ENCODE results near the gene ADORA2B.

Gene ADORA2B

DNA sequence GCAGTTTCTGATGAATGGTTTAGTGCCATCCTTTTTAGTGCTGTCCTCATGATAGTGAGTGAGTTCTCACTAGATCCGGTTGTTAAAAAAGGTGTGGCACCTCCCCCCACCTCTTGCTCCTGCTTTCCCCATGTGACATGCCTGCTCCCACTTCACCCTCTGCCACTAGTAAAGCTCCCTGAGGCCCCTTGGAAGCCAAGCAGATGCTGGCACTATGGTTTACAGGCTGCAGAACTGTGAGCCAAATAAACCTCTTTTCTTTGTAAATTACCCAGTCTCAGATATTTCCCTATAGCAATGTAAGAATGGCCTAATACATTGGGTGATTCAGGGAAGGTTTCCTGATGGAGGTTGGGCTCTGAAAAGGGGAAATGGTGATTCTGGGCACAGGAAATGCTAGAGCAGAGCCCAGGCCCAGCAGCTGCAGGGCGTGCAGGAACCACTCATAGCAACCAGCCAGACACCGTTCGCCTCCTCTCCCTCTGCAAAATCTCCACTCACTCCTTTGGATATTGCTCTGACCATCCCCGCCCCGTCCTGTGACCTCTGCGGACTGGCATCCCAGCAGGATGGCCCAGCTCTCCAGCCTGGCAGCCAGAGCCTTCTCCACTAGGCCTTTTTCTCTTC is 2.6 kb upstream of the ADORA2B start:
- no peak for DNase-seq (ENCODE audit: low spot score)
- H3K4me1 ChIP-seq (ENCODE audit: control insufficient read depth in 2 of 2, insufficient read depth in 1 of 2, low read depth in 1 of 2, low read length in 2 of 2) = peaks cover 0 to 3% of the 10 kb centered on the region in 2 donors
- WGBS, 2 donors (ENCODE audit: extremely low coverage in 2 of 2, insufficient read length in 2 of 2, insufficient replicate concordance in 1 of 2) = no CpG with 5 or more reads among the region's 7 CpGs
- H3K4me3 ChIP-seq (ENCODE audit: low read length in 2 of 2) = no peak overlapping the region
- H4K8ac ChIP-seq (ENCODE audit: low read depth, low read length) = no peak overlapping the region
- H2BK12ac ChIP-seq (ENCODE audit: low read length) = no peak overlapping the region
- H2AK5ac ChIP-seq (ENCODE audit: low read depth, low read length) = no peak overlapping the region
- H2BK5ac ChIP-seq (ENCODE audit: low read length) = no peak overlapping the region
- no peak overlapping the region for H3K23ac ChIP-seq (ENCODE audit: low read depth, low read length, poor library complexity)
- H3K9me3 ChIP-seq (replicated peaks in 1 of 2; ENCODE audit: control insufficient read depth in 2 of 2, insufficient read depth in 1 of 2, low read depth in 1 of 2, low read length in 2 of 2) = peaks cover 2 to 3% of the 10 kb centered on the region in 2 donors
- H3K9ac ChIP-seq (ENCODE audit: low read depth, low read length, poor library complexity) = peak overlapping the region; percentile 47
- H3K27ac ChIP-seq (replicated peaks; ENCODE audit: low read length) = no peak overlapping the region
- no peak overlapping the region for H2AFZ ChIP-seq (ENCODE audit: low read length)
- no peak overlapping the region for H3K4ac ChIP-seq (ENCODE audit: low read length)
- no peak overlapping the region for H4K91ac ChIP-seq (ENCODE audit: low read depth, low read length, poor library complexity)
- H3K14ac ChIP-seq (ENCODE audit: low read length) = no peak overlapping the region
- no peaks in the 10 kb centered on the region for H3K36me3 ChIP-seq (replicated peaks in 1 of 2; ENCODE audit: control insufficient read depth in 2 of 2, insufficient read depth in 2 of 2, low read length in 2 of 2)
- H3K79me1 ChIP-seq (ENCODE audit: low read depth, low read length) = no peaks in the 10 kb centered on the region
- H3K18ac ChIP-seq (ENCODE audit: low read length) = no peak overlapping the region
- H2BK120ac ChIP-seq (ENCODE audit: low read depth, low read length) = no peak overlapping the region
- peaks cover 4 to 60% (median 37%) of the 10 kb centered on the region in 3 experiments for H3K27me3 ChIP-seq (ENCODE audit: control insufficient read depth in 3 of 3, insufficient read depth in 3 of 3, low read depth in 1 of 3, low read length in 3 of 3)
- no peak overlapping the region for H2BK15ac ChIP-seq (ENCODE audit: low read length)
- no peak overlapping the region for H3K4me2 ChIP-seq (ENCODE audit: insufficient read depth, low read length, poor library complexity, severe bottlenecking)

DNA sequence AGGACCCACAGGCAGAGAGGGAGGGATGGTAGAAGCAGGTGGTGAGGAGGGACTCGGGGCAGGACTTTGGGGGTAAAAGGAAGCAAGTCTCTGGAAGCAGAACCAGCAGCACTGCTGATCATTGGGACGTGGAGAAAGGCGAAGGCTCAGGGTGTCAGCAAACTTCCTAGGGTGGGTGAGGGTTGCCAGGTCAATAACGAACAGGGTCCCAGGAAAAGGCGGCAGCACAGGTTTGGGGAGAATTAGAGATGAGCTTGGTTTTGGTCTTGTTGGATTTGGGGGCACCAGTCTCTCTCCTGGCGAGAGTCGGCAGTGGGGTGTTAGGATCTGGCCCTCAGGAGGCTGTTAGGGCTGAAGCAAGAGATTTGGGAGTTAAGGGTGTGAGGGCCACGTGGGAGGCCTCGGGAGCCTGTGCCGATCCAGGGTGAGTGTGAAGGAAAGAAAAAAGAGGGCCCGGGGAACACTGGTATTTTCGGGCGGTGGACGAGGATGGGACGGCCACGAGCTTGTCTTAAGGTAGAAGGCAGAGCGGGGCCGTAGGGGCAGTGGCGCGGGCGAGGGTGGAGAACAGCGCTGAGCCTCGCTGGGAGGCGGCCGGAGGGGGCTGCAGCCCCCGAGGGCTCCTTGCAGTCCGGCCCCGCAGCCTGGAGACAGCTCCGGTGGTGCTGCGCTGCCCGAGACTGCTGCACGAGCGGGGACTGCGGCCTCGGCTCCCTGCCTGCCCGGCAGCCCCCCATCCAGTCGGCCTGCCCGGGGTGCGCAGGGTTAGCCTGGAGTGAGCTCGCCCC is 765 bp upstream of the ADORA2B start:
- Histone ChIP-seq H3K4ac (ENCODE audit: low read length) (no peak overlapping the region), H3K27me3 (ENCODE audit: control insufficient read depth in 3 of 3, insufficient read depth in 3 of 3, low read depth in 1 of 3, low read length in 3 of 3) (peaks cover 4 to 67% (median 38%) of the 10 kb centered on the region in 3 experiments), H2BK5ac (ENCODE audit: low read length) (peak overlapping the region; percentile 46), H3K4me1 (ENCODE audit: control insufficient read depth in 2 of 2, insufficient read depth in 1 of 2, low read depth in 1 of 2, low read length in 2 of 2) (peaks cover 0 to 3% of the 10 kb centered on the region in 2 donors), H3K18ac (ENCODE audit: low read length) (peak overlapping the region; percentile 95), H3K4me3 (ENCODE audit: low read length in 2 of 2) (peak overlapping the region; percentile 50 to 78), H3K14ac (ENCODE audit: low read length) (peak overlapping the region; percentile 83), H3K9ac (ENCODE audit: low read depth, low read length, poor library complexity) (peak overlapping the region; percentile 81), H4K91ac (ENCODE audit: low read depth, low read length, poor library complexity) (no peak overlapping the region), H2BK12ac (ENCODE audit: low read length) (no peak overlapping the region), H3K79me1 (ENCODE audit: low read depth, low read length) (no peaks in the 10 kb centered on the region), H3K36me3 (replicated peaks in 1 of 2; ENCODE audit: control insufficient read depth in 2 of 2, insufficient read depth in 2 of 2, low read length in 2 of 2) (no peaks in the 10 kb centered on the region), H3K9me3 (replicated peaks in 1 of 2; ENCODE audit: control insufficient read depth in 2 of 2, insufficient read depth in 1 of 2, low read depth in 1 of 2, low read length in 2 of 2) (peaks cover 2 to 3% of the 10 kb centered on the region in 2 donors), H2AFZ (ENCODE audit: low read length) (peak overlapping the region; percentile 96), H3K27ac (replicated peaks; ENCODE audit: low read length) (no peak overlapping the region), H2BK15ac (ENCODE audit: low read length) (peak overlapping the region; percentile 98), H4K8ac (ENCODE audit: low read depth, low read length) (no peak overlapping the region), H2BK120ac (ENCODE audit: low read depth, low read length) (peak overlapping the region; percentile 50), H2AK5ac (ENCODE audit: low read depth, low read length) (no peak overlapping the region), H3K23ac (ENCODE audit: low read depth, low read length, poor library complexity) (peak overlapping the region; percentile 94), H3K4me2 (ENCODE audit: insufficient read depth, low read length, poor library complexity, severe bottlenecking) (peak overlapping the region; percentile 96)
- no CpG with 5 or more reads among the region's 40 CpGs for WGBS, 2 donors (ENCODE audit: extremely low coverage in 2 of 2, insufficient read length in 2 of 2, insufficient replicate concordance in 1 of 2)
- DNase-seq (ENCODE audit: low spot score) = no peak

DNA sequence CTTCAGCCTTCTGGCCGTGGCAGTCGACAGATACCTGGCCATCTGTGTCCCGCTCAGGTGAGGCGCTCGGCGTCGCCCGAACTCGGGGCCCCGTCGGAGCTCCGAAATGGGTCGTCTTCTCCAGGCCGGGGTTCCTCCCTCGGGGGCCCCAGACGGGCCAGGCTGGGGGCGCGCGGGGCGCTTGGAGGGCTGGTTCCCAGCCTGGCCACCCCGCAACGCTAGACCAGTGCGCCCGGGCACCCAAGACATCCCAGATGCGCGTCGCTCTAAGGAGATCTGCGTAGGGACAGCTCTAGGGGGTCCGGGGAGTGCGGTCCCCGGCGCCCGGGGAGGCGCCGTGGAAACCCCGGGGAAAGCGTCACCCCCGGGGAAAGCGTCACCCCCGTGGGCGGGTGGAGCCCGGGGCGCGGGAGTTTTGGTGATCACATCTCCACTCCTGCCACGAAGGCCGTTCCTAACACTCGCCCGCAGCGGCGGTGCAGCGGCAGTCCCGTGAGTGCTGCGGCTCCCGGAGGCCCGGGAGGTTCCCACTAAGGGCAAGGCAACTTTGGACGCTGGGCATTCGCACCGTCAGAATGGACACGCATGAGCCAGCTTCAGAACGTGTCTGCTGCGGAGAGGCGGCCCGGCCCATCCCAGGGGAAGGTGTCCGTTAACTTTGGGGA is 729 bp downstream of the ADORA2B start:
- DNase-seq (ENCODE audit: low spot score) = no peak
- H3K27ac ChIP-seq (replicated peaks; ENCODE audit: low read length) = no peak overlapping the region
- peak overlapping the region; percentile 97 for H3K18ac ChIP-seq (ENCODE audit: low read length)
- no CpG with 5 or more reads among the region's 64 CpGs for WGBS, 2 donors (ENCODE audit: extremely low coverage in 2 of 2, insufficient read length in 2 of 2, insufficient replicate concordance in 1 of 2)
- H2BK5ac ChIP-seq (ENCODE audit: low read length) = peak overlapping the region; percentile 46
- H3K4ac ChIP-seq (ENCODE audit: low read length) = peak overlapping the region; percentile 60
- H2AFZ ChIP-seq (ENCODE audit: low read length) = peak overlapping the region; percentile 96
- peaks cover 4 to 62% (median 38%) of the 10 kb centered on the region in 3 experiments for H3K27me3 ChIP-seq (ENCODE audit: control insufficient read depth in 3 of 3, insufficient read depth in 3 of 3, low read depth in 1 of 3, low read length in 3 of 3)
- H3K4me1 ChIP-seq (ENCODE audit: control insufficient read depth in 2 of 2, insufficient read depth in 1 of 2, low read depth in 1 of 2, low read length in 2 of 2) = peaks cover 0 to 3% of the 10 kb centered on the region in 2 donors
- peak overlapping the region; percentile 99 for H2BK12ac ChIP-seq (ENCODE audit: low read length)
- peak overlapping the region; percentile 83 for H3K9ac ChIP-seq (ENCODE audit: low read depth, low read length, poor library complexity)
- H3K36me3 ChIP-seq (replicated peaks in 1 of 2; ENCODE audit: control insufficient read depth in 2 of 2, insufficient read depth in 2 of 2, low read length in 2 of 2) = no peaks in the 10 kb centered on the region
- H2BK15ac ChIP-seq (ENCODE audit: low read length) = peak overlapping the region; percentile 98
- peak overlapping the region; percentile 5 for H2BK120ac ChIP-seq (ENCODE audit: low read depth, low read length)
- peak overlapping the region; percentile 96 for H3K4me2 ChIP-seq (ENCODE audit: insufficient read depth, low read length, poor library complexity, severe bottlenecking)
- peak overlapping the region; percentile 94 for H3K23ac ChIP-seq (ENCODE audit: low read depth, low read length, poor library complexity)
- no peaks in the 10 kb centered on the region for H3K79me1 ChIP-seq (ENCODE audit: low read depth, low read length)
- H3K4me3 ChIP-seq (ENCODE audit: low read length in 2 of 2) = peak overlapping the region; percentile 50 to 78
- H4K8ac ChIP-seq (ENCODE audit: low read depth, low read length) = no peak overlapping the region
- no peak overlapping the region for H4K91ac ChIP-seq (ENCODE audit: low read depth, low read length, poor library complexity)
- peak overlapping the region; percentile 57 for H2AK5ac ChIP-seq (ENCODE audit: low read depth, low read length)
- H3K14ac ChIP-seq (ENCODE audit: low read length) = peak overlapping the region; percentile 92
- peaks cover 2 to 3% of the 10 kb centered on the region in 2 donors for H3K9me3 ChIP-seq (replicated peaks in 1 of 2; ENCODE audit: control insufficient read depth in 2 of 2, insufficient read depth in 1 of 2, low read depth in 1 of 2, low read length in 2 of 2)
